DMS79 (cell line): ENCODE data around the gene SLC4A7.
"Not testable (repeated sequence)": the region's sequence is repeated elsewhere in the genome, so short reads cannot be mapped to it uniquely, and the experiment has no call there.

Experiments used
- DNase-seq: peaks from one replicate; lab custom pipeline; 2025; lab: John Stamatoyannopoulos, UW

Gene SLC4A7

DNA sequence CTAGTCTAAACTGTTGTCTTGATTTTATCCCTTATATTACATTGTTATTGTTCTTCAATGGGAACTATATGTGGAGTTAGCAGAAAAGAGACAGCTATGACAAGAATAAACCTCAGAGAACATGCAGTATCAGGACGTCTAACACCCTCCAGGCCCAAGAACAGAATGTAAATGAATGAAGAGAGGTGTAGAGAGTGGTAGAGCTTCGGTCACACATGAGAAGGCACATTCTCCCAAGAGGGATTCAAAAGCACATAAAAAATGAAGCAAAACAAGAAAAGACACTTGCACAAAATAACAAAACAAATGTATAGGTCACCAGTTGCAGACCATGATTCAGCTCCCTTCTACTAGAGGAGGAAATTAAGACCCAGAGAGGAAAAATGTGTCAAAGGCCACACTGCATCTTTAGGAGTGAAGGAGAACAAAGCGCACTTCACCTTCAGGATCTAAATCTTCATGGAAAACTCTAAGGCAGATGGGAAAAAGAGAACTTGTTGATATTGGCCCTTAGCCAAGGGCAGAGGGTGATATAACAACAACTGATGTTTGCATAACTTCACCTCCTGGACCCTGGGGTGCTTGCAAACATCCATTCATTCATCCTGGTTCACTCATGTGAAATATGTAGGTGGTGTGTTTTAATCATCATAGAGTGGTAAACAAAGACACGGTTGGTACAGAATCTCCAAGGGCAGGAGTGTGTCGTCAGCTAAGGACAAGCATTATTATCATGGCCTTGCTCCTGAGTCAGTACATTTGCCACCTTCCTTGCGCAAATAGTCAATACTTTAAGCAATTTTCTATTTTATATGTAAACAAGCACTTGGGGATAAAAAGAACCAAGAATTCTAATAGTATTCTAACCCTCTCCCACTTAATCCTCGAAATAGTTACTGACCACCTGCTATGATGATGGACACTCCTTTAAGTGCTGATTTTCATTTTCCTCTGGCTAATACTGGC lies 123.8 kb downstream of the SLC4A7 start:
- DNase-seq: no peak

DNA sequence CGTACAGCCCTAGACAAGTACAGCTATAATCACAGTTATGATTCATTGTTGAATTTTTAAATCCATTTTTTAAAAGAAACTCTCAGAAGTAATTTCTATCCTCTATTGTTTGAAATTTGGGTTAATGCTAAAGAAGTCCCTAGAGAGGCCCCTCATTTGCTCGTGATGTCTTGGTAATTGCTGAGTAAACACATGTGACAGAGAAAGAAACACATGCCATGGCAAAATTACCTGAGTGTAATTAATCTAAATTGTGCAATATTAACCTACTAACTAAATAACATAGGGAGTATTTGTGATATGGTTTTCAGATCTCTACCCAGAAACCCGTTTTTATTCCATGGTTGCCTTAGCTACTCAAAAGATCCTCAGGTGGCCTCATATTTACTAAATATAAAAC lies 125.8 kb downstream of the SLC4A7 start:
- no peak for DNase-seq

DNA sequence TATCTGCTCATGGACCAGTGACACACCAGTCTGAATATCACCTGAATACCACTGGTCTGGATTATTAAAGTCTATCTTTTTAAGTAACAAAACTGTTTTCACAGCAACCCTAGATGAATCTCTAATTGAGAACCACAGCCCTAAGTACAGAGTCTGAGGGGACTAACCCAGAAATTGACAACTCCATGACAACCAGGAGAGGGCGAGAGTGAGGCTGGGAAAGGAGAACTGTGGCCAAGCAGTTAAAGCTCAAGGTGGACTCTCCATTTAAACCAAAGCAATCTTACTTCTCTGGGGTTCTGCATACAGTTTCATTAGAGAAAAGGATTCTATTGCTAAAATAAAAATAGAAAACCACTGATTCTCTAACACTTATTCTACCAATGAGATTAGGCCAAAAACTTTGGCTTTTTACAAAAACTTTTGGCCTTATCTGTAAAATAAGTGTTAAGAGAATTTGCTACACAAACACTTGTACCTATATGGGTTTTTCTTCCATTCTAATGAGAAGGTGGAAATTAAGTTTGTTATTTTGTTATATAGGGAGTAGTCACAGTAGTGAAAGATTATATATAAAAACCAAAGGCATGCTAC lies 126.4 kb downstream of the SLC4A7 start:
- no peak for DNase-seq

DNA sequence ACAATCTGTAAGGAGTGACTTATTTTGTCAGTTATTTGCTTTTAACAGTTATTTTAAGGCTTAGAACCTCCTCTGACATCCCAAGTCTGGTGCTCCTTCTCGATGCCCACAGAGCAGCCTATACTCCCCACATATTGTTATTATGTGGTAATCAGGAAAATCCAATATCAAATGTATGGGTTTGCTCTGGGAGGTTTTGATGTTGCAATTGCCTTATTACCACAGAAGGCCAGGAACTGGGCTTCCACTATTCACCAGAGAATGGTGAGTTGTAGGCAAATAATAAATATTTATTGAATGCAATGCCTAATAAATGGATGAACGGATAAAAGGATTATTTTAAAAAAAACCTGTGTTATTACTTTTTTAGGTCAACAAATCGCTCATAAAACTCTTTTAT lies 127.2 kb downstream of the SLC4A7 start:
- no peak for DNase-seq

DNA sequence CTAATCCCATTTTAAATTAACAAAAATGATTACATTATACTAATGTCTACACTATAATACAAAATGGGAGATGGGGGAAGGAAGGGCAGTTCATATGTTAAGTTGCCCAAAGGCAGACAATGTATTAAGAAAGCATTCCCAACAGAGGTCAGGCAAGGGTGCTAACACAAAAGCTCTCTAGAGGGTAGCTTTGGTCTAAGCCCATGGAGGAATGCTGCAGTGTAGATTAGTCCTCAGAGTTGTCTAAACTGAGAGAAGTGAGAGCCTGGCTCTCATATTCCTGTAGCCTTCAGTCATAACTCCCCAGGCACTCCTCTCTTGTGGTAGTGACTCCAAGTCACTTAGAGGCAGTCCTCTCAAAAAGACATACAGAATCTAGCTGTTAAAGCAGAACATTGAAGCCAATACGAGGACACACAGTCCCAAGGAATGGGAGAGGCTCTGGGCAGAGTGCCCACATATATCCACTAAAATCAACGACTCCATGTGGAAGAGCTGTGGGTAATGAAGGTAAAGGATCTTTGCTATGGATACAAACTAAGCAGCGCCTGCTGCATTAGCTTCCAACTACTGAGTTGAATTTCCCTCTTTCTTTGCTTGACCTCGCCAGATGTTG lies 129.5 kb downstream of the SLC4A7 start:
- no peak for DNase-seq

DNA sequence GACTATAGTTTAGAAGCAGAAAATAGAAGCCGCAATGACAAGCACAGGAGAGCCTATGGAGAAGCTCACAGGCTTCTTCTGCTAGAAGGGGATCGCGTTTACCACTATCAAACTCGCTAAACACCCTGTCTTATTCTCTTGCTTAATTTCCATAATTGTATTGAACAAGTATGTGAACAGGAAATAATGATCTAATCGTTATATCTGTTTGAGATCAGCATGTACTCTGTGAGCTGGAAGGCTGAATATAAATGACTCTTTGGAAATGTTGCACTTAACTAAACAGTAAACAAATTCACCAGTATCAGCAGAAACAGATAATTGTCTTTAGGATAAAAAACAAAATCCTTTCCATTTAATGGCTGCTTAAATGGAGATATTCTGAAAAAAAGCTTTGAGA lies 130.0 kb downstream of the SLC4A7 start:
- DNase-seq: no peak

DNA sequence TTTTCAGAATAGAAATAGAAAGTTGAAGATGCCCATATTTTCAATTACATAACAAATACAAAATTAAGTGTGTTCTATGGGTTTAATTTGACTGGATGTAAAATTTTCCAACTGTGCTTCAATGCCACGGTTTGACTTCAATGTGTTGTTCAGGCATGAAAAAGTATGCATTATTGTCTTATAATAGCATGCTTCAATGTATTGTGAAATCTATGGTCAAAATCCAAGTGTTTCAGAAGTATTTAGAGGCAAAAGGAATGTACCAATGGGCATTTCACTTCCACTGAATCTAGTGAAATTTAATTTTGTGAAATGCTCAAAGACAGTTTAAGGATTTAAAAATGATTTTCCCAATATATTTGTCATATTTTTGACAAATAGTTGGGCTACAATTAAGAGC lies 131.0 kb downstream of the SLC4A7 start:
- DNase-seq: no peak

DNA sequence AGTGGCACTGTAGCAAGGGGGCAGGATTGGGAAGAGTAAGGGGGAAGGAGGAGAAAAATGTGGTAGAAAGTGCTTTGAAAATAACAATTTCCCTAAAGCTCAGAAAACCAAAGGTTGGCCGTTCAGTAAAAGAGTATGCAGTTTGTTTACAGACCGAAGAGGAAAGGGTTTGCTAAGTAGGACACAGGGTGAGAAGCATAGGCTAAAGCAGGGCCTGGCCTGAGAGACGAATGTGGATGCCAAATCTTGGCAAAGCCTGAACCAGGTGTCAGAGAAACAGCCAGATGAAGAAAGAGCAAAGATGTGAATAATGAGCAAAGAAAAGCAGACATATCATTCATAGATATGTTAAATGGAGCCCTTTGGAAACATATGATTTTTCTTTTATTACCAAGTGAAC lies 132.1 kb downstream of the SLC4A7 start:
- DNase-seq: no peak

DNA sequence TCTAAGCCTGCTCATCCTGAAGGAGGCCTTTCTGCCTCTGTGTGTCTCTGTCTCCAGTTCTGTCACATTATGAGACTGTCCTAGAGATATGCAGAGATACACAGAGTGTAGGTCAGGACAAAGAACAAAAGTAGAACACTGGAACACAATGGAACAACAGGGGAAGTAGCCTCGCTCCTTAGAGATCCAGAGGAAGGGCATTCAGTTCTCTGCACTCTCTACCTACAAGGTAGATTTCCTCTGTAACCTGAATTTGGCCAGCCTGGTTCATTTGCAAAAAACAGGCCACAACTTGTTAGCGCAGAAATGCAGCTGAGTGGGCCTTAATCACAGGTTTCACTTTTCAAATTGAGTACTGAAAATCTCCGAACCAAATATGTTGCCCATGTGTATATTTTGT lies 134.4 kb downstream of the SLC4A7 start:
- DNase-seq: no peak

DNA sequence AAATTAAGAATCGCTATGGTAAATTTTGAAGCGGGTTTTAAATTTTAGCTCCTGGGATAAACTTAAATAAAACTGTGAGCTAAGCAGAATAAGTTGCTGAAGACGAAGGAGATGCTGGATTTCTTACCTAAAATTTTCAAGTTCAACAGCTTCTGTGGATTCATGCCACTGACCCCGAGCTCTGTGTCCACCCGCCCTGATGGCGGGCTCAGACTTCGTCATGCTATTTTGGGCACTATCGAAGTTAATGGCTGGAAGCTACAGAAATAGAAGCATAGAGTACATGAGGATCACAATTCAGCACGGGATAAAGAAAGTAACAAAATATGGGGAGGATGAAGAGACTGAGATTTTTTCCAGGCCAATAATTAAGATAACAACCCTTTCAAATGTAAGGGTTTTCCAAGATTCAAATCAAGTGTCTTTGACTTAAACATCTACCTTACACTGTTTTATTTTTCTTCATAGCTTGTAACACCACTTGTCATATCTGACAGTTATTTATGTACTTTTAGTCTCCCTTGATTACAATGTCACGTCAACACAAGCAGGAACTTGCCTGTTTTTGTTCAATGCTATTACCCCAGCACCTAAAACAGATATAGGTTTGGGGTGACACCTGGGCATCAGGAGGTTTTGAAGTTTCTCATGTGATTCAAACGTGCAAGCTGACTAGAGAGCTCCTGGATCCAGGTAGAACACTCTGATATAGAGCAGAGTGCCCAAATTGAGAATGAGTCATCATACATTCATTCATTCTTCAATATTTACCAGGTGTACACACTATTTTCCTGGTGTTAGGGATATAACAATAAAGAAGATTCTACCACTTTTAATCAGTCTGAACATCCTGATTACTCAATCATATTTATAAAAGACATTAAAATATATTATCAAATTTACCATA lies 138.0 kb downstream of the SLC4A7 start:
- DNase-seq: no peak

DNA sequence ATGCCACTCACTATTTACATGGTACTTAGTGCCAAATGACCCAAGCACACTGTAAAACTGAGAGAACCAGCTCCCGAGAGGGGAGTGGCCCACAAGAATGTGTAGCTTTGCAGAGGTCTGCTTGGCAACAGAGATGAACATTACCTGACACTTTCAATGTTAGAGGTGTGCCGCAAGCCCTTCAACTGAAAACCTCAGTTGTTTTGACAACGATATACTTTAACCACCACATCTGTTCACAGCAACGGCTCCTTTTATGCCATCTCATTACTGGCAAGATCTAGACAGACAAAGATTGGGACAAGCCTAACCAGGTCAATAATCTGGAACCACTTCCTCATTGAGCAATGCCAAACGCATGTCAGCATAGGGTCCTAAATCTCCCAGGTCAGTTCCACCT lies 138.7 kb downstream of the SLC4A7 start:
- DNase-seq: no peak

DNA sequence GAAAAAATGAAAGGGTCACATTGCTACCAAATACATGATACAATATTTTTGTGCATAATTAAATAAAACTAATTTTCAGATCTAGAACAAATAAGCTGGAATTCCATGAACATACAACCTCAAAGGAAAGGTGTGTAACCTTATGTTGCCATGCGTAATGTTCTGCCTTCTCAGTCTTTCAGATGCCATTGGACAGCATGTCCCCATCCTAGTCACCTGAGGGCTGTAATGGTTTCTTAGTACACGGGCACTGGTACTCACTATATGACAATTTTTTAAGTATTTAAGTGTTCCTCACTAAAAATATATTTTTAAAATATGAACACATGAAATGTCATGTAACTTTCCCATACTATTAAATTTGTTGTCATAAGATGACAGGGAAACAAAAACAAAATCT lies 139.1 kb downstream of the SLC4A7 start:
- DNase-seq: no peak

DNA sequence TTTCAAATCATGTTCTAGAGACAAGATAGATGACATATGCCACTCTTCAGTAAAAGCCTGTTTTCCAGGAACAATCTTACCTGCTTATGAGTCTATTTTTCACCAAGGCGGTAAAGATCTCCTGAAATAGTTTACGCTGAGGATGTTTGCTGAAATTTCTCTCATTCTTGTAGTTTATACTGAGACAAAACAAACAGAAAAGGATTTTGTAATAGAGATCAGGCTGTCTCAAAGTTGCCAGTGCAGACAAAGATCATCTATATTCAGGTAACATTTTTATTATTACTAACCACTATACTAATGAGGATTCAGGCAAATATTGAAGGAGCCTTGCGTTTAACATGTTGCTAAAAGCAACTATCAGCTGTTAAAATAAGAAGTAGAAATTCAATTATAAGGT lies 140.0 kb downstream of the SLC4A7 start:
- DNase-seq: no peak

DNA sequence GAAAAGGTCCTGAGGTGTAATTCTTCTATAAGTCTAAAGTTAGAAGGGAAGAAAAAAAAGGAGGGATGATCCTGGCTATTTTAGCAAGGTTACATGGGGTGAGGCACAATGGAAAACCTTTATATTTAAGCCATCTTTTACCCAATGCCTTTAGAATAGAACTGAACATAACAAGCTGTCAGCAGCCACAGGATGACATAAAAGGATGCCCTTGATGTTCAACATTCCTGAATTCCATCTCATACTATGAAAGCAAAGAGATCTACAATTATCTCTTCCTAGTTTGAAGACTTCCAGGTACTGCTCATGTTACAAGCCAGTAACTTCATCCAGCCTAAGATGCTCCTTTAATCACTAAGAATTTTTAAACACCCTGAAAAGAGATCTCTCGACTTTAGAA lies 141.9 kb downstream of the SLC4A7 start:
- no peak for DNase-seq

DNA sequence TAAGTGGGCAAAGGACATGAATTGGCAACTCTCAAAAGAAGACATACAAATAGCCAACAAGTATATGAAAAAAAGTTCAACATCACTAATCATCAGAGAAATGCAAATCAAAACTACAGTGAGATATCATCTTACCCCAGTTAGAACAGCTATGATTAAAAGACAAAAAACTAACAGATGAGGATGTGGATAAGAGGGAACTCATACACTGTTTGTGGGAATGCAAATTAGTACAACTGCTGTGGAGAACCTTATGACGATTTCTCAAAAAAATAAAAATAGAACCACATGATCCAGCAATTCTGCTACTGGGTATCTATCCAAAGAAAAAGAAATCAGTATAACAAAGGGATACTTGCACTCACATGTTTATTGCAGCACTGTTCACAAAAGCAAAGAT lies 143.7 kb downstream of the SLC4A7 start:
- DNase-seq: no peak

DNA sequence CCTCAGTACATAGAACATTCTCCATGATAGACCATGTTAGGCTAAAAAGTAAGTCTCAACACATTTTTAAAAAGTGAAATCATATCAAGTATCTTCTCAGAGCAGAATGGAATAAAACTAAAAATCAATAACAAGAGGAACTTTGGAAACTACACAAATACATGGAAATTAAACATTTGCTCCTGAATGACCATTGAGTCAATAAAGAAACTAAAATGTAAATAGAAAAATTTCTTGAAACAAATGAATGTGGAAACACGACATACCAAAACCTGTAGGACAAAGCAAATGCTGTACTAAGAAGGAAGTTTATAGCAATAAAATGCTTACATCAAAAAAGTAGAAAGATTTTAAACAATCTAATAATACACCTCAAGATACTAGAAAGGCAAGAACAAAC lies 148.6 kb downstream of the SLC4A7 start:
- DNase-seq: no peak

DNA sequence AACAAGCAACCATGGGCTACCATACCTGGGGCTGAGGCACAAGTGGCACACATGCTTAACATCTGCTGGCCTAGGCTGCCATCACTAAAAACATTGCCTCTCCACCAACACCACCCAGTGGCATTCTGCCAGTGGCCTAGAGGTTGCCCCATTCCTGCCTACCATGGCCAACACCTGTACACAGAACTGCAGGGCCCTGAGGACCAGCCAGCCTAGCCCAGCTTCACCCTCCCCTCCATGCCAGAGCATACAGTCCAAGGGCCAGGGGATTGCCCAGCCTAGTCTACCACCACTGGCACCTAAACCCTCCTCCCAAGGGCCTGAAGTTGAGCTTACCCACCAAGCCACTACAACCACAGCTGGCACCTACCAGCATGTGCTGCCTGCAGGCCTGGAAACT lies 150.3 kb downstream of the SLC4A7 start:
- DNase-seq: no peak

DNA sequence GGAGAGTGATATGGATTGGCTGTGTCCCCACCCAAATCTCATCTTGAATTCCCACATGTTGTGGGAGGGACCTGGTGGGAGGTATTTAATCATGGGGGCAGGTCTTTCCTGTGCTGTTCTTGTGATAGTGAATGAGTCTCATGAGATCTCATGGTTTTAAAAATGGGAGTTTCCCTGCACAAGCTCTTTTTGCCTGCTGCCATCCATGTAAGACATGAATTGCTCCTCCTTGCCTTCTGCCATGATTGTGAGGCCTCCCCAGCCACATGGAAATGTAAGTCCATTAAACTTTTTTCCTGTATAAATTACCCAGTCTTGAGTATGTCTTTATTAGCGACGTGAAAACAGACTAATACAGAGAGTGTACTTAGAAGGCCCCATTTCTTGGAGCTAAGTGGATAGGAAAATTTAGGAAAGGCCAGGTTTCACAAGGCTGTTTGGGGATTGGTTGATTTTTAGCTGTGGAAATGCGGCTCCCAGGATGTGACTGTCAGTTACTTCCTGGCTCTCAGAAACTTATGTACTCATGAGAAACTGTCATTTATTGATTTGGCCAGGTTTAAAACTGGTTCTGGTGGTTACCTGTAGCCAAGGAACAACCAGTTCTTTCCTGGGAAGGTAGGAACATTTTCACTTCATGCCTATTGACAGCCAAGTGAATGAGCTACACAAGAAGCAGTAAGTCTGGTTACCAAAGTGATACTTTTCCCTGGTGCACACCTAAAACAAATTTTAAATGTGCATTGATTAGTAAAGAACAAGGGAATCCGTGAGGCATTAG lies 155.0 kb downstream of the SLC4A7 start:
- not testable (repeated sequence) for DNase-seq

DNA sequence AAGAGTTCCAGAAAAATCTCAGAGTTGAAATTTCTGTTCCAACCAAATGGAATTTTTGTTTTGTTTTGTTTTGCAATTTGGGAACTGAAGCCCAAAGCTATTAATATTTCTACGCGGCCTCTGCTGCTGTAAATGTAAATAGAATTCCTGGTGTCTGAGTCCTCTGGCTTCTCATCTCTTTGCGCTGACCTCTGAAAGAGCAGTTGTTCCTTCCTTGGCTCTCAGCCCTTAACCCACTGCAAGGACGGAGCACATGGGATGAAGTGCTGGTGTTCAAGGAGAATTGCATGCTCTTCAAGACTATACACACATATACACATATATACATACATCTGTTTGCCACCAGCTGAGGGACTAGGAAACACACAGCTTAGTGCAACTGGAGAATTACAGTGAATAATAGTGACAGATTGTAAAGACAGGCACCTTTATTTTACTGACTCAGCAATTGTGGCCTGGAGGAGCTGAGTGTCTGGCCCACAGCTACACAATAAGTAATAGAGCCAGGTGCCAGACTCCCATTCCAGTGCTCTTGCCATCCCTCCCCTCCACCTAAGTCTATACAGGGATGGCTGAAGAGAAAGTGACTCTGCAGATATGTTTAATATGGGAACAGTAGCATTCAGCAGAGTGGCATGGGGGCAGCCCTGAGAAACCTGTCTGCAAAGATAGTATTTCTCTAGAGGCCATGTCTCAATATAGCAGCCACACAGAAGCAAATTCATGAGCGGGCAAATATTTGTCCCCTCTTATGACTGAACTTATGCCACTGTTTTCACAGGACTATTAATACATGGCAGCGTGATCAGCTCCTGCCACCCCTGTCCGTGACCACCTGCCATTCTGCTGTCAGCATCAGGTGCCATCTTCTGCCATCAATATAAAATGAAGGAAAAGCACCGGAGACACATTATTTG lies 157.3 kb downstream of the SLC4A7 start:
- DNase-seq: no peak

DNA sequence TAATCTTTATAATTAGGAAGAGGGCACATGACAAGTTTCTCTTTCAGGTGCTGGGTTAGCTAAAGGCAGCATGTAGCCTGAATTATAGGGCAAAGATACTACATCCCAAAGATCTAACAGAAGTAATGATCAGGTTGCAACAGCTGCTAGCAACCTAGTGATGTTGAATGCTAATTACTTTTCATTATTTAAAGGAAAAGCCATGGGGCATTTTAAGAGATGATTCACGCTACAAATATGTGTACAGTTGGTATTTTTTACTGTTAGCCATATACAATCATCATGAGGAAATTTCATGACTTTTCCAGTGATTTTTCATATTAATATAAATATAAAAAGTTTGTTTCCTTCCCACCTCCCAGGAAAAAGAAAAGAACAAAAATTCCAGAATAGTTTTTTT lies 158.0 kb downstream of the SLC4A7 start:
- no peak for DNase-seq
